GM20000 (cell line): Measurements from ENCODE around the gene PDGFD.

Experiments
- DNase-seq: peaks from one replicate; pipeline ENCODE4 v3.0.0; 2012; ENCODE audit warnings: low spot score
- CTCF ChIP-seq: IDR thresholded peaks from 2 replicates; pipeline ENCODE4 v1.5.1; 2012; ENCODE audit warnings: mild to moderate bottlenecking, control low read depth; ENCODE audit errors: extremely low read depth, missing control alignments

The PDGFD gene

GRCh38 chr11:103993507-103993906, 170.4 kb downstream of the PDGFD start:
- DNase-seq: no peak
- no peak for TF ChIP-seq CTCF

GRCh38 chr11:103988595-103988969, 175.4 kb downstream of the PDGFD start:
- no peak for DNase-seq
- no peak for TF ChIP-seq CTCF

DNA sequence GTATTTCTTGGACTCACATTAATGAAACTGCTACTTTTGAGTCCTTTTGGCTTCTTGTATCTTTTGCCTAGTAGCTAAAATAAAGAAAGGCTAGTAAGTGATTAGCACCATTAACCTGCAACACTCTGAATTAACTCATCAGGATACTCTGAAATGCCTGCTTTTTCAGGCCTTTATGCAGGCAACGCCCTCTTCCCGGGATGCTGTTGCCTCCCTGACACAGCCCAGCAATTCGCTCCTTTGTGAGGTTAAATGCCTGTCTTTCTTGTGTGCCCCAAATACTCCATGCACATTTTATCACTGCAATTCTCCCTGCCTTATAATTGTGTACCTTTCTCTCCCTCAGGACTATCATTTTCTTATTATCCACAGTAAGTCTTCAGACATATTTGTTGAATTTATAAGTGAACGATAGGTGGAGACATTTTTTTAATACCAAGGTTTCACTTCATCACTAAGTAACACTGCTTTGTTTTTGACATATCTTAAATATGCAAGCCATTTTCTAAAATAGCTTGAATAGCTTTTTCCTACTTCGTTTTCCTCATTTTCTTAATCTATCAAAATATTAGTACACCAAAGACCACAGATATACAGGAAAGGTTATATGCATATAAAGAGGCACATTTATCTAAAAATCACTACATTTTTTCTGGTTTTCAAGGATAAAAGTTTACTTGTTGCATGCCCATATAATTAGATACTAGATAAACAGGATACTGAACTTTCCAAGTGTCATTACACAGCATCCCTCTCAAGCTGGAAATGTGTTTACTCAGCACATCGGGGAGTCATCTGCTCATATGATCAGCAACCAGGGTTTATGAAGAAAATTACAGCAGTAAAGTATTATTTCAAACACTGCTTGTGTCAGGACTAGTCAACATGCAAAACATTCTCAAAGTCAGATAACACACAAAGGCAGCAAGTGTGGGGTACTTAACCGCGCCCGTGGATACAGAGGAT, 176.0 kb downstream of the PDGFD start:
- no peak for DNase-seq
- no peak for TF ChIP-seq CTCF

- DNase-seq: no peak
- no peak for TF ChIP-seq CTCF
Observed at GRCh38 chr11:103985041-103985440, 178.9 kb downstream of the PDGFD start.

DNA sequence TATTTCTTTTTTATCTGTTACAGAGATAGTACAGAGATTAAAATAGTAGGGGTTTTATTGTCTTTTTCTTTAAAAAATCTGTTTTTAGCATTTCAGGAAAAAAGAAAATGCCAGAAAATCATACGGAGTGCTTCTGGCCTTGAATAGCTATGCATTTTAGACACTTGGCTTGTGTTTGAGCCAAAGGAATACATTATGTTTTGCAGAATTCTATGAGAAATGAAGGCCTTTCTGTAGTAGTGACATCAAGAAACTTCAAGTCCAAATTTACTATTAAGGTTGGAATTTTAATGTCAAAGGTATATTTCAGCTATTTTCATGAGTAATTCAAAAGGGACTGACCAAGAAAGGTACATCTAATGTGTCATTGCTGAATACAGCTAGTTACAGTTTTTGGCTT, 183.8 kb downstream of the PDGFD start:
- no peak for TF ChIP-seq CTCF
- DNase-seq: no peak

DNA sequence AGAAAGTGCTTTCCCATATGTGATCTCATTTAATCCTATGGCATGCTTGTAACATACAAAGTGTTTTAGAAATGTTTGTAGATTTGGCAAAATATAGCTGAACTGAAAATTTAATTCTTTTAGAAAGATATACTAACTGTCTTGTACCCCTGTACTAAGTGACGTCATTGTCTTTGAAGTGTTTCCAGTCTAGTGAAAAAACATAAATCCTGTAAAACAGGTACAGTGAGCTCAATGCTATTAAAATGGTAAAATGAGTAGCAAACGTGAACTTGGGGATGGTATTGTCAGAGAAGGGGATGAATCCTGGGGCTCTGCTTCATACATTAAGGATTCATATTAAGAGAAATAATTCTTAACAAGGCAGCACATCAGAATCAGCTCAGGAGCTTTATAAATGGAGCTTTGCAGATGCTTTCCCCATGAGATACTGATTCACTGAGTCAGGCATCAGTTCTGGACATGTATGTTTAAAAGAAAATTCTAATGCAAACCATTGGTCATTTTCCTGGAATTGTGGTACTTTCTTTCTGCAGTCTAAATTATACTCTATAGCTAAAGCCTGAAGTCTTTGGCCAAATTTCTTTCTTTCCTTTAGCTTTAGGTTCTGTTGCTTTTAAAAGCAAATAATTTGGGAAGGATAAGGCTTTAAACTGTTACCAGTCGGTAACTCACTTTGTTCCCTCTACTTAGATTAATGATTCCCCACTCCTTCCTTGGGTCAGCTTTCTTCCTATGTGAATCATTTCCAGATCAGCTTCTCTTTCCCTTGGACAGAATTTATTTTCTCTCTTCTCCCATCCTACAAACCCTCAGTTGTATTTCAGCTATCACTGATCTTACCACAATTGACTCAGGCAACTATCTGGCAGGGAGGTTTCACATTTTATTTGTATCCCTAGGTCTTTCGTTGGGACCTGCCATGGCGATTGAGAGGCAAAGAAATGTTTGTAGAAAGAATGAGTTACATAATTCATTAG, 185.0 kb downstream of the PDGFD start:
- TF ChIP-seq CTCF: no peak
- DNase-seq: no peak

- no peak for TF ChIP-seq CTCF
- DNase-seq: no peak
Observed at GRCh38 chr11:103972013-103972412, 191.9 kb downstream of the PDGFD start.
